DMS 273 (cell line): ENCODE measurements around the gene SH3RF3.
"Not testable (repeated sequence)": the region's sequence is repeated elsewhere in the genome, so short reads cannot be mapped to it uniquely, and the experiment has no call there.

Experiments used
- DNase-seq: peaks from one replicate; lab custom pipeline; 2025; ENCODE audit not compliant: unreplicated experiment; lab: John Stamatoyannopoulos, UW

SH3RF3 gene

GRCh38 chr2:109530712-109531111, 401.7 kb downstream of the SH3RF3 start:
- no peak for DNase-seq

GRCh38 chr2:109531221-109531620, 402.2 kb downstream of the SH3RF3 start:
- DNase-seq: no peak

GRCh38 chr2:109531896-109532727, 403.1 kb downstream of the SH3RF3 start:
- no peak for DNase-seq

GRCh38 chr2:109532728-109533076, 403.7 kb downstream of the SH3RF3 start:
- no peak for DNase-seq

- DNase-seq: peak; percentile 20
These were observed 404.8 kb downstream of the SH3RF3 start for GRCh38 chr2:109533823-109534222.

GRCh38 chr2:109535217-109535946, 406.4 kb downstream of the SH3RF3 start:
- no peak for DNase-seq

GRCh38 chr2:109536556-109536955, 407.6 kb downstream of the SH3RF3 start:
- not testable (repeated sequence) for DNase-seq

- DNase-seq: no peak
These were observed 408.7 kb downstream of the SH3RF3 start for GRCh38 chr2:109537565-109538222.

GRCh38 chr2:109538546-109538945, 409.5 kb downstream of the SH3RF3 start:
- DNase-seq: no peak

- peak; percentile 18 for DNase-seq
These were observed 413.4 kb downstream of the SH3RF3 start for GRCh38 chr2:109542384-109542783.

GRCh38 chr2:109545828-109546713, 417.1 kb downstream of the SH3RF3 start:
- DNase-seq: peak; percentile 73

- no peak for DNase-seq
These were observed 418.3 kb downstream of the SH3RF3 start for GRCh38 chr2:109547280-109547679.

GRCh38 chr2:109549016-109549590, 420.1 kb downstream of the SH3RF3 start:
- DNase-seq: no peak
